ENCODE measurements around the gene ALPP. TPM values are rescaled to one million over a fixed set of nuclear protein-coding genes. Genes with fewer than 3 reads are reported as not detected.

The ALPP gene
- total RNA-seq, 1 experiment from 2014 or later, result 0.20 TPM

GRCh38 chr2:232420073-232420454 is 41.5 kb downstream of the ALPP start:
- TF ChIP-seq CTCF (conservative IDR thresholded peaks at IDR 0.05), result no peak
- Mint-ChIP-seq H3K9me3 (peaks cover 14% of the 10 kb centered on the region in 2 experiments), H3K27ac (peak overlapping the region in 1 of 3 experiments; percentile 28; a peak in 1 of 7 replicates), H3K36me3 (ENCODE audit: insufficient read depth in 1 of 3, low read depth in 3 of 3) (peaks cover 9 to 62% (median 46%) of the 10 kb centered on the region in 3 experiments), H3K4me3 (peak overlapping the region; percentile 83 to 84), H3K4me1 (peaks cover 43 to 44% of the 10 kb centered on the region in 2 experiments), H3K27me3 (ENCODE audit: low read depth) (peaks cover 56% of the 10 kb centered on the region)
- Histone ChIP-seq H3K9me3 (ENCODE audit: control insufficient read depth, low read depth, low read length) (no peaks in the 10 kb centered on the region), H3K14ac (ENCODE audit: insufficient read depth, low read length) (peak overlapping the region; percentile 88), H2BK20ac (ENCODE audit: low read depth, low read length, poor library complexity, severe bottlenecking) (no peak overlapping the region), H2BK120ac (ENCODE audit: low read depth, low read length, poor library complexity, severe bottlenecking) (no peak overlapping the region), H3K79me1 (ENCODE audit: insufficient read depth, low read depth, low read length, poor library complexity, severe bottlenecking) (no peaks in the 10 kb centered on the region), H4K8ac (replicated peaks; ENCODE audit: insufficient read length, low read depth, low read length) (no peak overlapping the region), H4K91ac (ENCODE audit: insufficient read length, low read depth, low read length) (no peak overlapping the region), H3K27me3 (ENCODE audit: insufficient read depth, low read length) (peaks cover 28% of the 10 kb centered on the region; the same call in 1 of the 2 replicates), H3K4ac (ENCODE audit: low read depth, low read length) (no peak overlapping the region), H2BK15ac (ENCODE audit: low read depth, low read length) (no peak overlapping the region), H2BK12ac (ENCODE audit: insufficient read length, low read depth, low read length) (no peak overlapping the region), H3K4me2 (ENCODE audit: insufficient read depth, insufficient read length, low read length) (peak overlapping the region; percentile 81), H3K23ac (ENCODE audit: insufficient read length, low read depth, low read length) (no peak overlapping the region), H3K27ac (ENCODE audit: insufficient read length, low read depth, low read length) (no peak overlapping the region), H2BK5ac (ENCODE audit: insufficient read length, low read length) (no peak overlapping the region), H3K79me2 (ENCODE audit: insufficient read depth, low read length) (no peaks in the 10 kb centered on the region), H4K20me1 (ENCODE audit: control insufficient read depth, insufficient read depth, insufficient read length) (peaks cover 7% of the 10 kb centered on the region), H3K9ac (ENCODE audit: extremely low read depth, insufficient read length, low read length) (peak overlapping the region; percentile 30), H3K56ac (ENCODE audit: insufficient read length, low read depth, low read length) (no peak overlapping the region), H2AK5ac (ENCODE audit: insufficient read length, low read length) (no peak overlapping the region), H3T11ph (ENCODE audit: low read length) (no peak overlapping the region), H3K18ac (ENCODE audit: insufficient read length, low read depth, low read length) (peak overlapping the region; percentile 51), H4K5ac (ENCODE audit: insufficient read length, low read depth, low read length) (no peak overlapping the region), H2AFZ (ENCODE audit: low read length) (no peak overlapping the region), H3K23me2 (ENCODE audit: insufficient read length, low read depth, low read length, poor library complexity, severe bottlenecking) (peaks cover 23% of the 10 kb centered on the region), H3K4me1 (ENCODE audit: insufficient read depth, low read length) (peaks cover 8% of the 10 kb centered on the region; the same call in 1 of the 2 replicates)
- no peak for DNase-seq
- WGBS (ENCODE audit: extremely low coverage, insufficient read length, low lambda C conversion rate), result no CpG with 5 or more reads among the region's 22 CpGs

Data from H9 (cell line).